GM18511 (cell line): ENCODE results near the gene KRT13.

ENCODE experiments used
- ATAC-seq: cut with Tn5 transposase; IDR thresholded peaks from one replicate; pipeline ENCODE4 v1.9.1; 2021; ENCODE audit warnings: mild to moderate bottlenecking, moderate library complexity; ENCODE audit not compliant: unreplicated experiment

KRT13 gene

DNA sequence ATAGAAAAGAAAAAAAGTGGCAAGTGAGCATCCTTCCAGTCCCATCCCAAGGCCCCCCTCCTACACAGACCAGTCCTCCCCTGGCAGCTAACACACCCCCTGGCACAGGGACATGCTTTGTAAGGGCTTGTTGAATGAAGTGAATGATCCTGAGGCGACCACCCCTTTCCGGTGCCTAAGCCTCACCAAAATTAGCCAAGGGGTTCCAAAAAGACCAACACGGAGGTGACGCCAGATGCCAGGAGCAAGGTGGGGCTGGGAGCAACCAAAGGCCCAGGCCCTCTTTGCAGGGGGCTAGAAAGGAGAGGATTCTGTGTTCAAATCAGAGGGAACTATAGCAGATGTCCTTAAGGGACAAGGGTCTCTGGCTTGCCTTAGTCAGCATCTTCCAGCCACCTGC is 30.0 kb downstream of the KRT13 start:
- no peak for ATAC-seq

DNA sequence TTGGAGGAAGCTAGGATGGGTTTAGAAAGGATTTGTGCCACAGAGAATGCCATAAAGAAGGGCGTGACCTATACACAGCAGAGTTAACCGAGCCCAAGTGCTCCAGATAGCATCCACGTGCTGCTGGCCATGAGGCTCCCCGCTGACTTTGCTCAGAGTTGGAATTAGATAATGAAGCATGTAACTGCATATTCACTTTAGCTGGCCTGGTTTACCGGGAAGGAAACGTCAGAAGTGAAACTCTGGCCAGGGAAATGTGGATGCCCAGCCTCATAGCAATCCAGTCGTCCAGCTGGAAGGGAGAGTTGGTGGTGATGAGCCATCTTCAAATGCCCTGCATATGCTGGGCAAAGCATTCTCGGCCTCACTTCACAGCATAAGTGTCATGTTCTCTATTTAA is 30.5 kb downstream of the KRT13 start:
- no peak for ATAC-seq

DNA sequence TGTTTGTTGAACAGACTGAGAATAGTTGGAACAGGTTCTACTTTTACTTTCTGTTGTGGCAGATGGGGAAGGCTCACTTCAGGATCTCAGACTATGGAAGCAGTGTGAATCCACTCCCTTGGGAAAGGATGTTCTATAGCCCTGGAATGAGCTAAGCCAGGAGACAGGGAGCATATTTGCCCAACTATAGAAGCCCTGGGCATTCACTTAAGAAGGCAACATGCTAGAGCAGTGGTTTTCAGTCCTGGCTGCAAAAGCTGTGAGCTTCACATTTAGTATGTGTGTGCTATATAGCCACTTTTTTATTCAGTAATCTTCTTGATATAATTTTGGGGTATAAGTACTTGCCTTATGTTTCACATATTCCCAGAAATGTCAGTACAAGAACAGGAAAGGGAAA is 37.1 kb downstream of the KRT13 start:
- ATAC-seq, result no peak

GRCh38 chr17:41467561-41467960 is 37.9 kb downstream of the KRT13 start:
- no peak for ATAC-seq

DNA sequence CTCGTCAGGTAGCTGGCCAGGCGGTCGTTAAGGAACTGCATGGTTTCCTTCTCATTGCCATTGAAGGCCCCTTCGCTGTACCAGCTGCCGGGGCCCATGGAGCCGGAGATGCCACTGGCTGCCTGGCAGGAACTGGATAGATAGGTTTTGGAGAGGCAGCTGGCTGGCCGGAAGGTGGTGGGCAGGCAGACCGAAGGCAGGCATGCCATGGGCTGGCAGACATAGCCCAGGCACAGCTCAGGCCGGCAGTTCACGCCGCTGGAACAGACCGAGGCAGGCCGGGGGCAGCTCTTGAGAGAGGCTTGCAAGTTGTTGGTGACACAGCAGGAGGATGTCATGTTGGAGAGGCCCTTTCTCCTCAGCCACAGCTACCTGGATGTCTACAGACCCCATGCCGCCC is 38.4 kb downstream of the KRT13 start, which contains the start of gene KRT32:
TSS of gene KRT32 (minus strand) at position 399 of the 400 bp plus-strand sequence. CDS start at position 338, 61 bp downstream.
- ATAC-seq, result no peak

DNA sequence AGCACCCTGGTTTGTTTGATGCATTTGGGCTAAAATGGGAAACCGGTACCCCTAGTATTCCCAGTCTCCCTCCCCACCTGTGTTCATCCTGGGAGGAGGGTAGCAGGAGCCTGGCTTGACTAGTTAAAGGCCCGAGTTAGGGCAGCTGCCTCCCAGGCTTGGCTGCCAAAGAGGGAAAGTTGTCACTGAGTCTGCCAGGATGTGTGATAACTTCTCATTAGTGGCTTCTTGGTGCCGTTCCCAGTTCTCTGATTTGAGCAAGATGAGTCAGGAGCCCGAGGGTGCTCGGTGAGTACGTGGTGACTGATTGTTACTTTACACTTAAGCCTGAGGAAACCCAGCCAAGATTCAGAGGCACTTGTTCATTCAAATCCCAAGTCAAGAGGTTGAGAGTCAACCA is 40.7 kb downstream of the KRT13 start:
- ATAC-seq, result no peak

DNA sequence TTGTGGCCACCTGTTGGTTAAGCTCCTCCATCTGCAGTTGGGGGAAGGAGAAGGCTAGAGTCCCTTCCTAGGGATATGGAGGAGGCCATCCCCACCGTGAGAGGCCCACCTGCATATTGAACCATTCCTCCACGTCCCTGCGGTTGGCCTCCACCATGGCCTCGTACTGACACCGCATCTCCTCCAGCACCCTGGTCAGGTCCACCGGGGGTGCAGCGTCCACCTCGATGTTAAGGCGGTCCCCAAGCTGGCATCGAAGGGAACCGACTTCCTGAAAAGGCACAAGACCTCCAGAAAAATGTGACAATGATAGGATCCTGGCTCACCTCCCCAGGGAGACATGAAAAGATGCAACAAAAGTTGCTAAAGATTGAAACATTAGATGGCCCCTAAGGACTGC is 41.2 kb downstream of the KRT13 start:
- ATAC-seq, result no peak

DNA sequence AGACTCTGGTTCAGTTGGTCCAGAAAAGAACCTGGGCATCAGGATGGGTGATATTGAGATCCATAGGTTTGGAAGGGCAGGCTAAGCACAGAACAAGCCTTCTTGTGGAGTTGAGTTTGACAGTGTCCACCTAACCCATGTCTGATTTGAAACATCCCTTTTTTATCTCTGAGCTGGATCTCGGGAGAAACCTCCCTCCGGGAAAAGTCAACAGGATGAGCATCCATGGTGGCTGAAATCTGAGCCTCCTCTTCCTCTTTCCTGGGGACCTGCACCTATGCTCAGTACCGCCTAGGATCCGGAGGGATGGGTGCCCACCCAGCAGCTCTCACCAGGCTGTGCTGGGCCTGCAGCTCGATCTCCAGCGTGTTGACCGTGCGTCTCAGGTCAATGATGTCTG is 41.7 kb downstream of the KRT13 start:
- no peak for ATAC-seq

DNA sequence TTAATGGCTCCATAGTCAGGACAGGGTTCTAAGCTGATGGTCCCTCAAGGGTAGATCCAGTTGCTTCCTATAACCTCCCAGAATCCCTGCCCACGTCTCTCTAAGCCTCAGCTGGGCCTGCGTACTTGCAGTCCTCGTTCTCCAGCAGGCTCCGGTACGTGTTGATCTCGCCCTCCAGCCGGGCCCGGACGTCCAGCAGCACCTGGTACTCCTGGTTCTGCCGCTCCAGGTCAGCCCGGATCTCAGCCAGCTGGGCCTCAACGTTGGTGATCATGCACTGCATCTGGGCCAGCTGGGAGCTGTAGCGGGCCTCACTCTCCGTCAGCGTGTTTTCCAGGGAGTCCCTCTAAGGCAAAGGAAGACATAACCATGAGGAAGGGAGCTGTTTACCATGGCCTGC is 42.7 kb downstream of the KRT13 start:
- no peak for ATAC-seq

DNA sequence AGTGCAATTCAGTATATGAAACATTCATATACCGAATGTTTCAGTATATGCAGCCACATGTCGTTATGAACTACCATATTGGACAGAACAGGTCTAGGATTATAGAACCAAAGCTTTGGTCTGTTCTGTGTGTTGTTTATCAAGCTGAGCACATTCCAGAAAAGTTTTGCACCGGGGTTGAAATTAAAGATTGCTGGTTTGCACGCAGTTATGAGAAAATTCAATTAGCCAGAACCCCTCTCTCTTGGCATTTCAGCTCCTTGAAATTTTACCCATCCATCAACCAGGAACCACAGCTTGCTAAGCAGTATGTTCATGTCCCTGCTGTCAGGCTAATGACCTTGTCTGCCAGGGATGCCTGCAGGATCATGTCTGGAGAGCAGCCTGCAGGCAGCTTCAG is 47.7 kb downstream of the KRT13 start:
- ATAC-seq, result no peak

GRCh38 chr17:41456204-41456603 is 49.2 kb downstream of the KRT13 start:
- ATAC-seq, result no peak

GRCh38 chr17:41455236-41455635 is 50.2 kb downstream of the KRT13 start:
- no peak for ATAC-seq

DNA sequence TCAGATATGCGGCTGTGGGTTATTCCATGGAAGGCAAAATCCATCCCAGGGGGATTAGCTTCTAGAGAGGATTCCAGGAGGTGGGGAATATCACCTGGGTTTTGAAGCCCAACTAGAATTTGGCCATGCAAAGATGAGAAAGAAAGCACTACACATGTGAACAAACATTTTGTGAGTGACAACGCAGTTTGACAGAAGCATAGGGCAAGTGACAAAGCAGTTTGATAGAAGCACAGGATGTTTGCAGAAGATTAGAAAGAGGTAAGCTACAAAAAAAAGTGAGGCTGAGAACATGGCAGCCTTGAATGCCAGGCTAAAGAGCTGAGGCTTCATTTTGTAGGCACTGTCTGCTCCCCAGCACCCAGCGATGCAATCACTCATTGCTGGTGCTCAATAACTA is 52.3 kb downstream of the KRT13 start:
- no peak for ATAC-seq

DNA sequence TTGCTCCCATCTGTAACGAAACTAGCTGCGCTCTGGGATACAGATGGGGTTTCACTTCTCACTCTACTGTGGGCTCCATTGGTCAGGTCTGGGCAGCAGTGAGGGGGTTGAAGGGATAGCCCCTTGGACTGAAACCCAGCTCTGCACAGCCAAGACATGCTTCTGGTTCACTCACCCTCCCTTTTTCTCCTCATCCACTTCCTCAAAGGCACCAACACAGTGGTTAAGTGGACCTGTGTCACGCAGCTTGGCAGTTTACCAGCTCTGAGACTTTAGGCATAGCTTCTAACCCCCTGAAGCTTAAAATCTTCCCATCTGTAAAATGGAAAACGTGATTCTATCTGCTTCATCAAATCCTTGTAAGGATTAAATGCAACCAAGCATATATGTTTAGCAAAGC is 53.1 kb downstream of the KRT13 start:
- no peak for ATAC-seq

DNA sequence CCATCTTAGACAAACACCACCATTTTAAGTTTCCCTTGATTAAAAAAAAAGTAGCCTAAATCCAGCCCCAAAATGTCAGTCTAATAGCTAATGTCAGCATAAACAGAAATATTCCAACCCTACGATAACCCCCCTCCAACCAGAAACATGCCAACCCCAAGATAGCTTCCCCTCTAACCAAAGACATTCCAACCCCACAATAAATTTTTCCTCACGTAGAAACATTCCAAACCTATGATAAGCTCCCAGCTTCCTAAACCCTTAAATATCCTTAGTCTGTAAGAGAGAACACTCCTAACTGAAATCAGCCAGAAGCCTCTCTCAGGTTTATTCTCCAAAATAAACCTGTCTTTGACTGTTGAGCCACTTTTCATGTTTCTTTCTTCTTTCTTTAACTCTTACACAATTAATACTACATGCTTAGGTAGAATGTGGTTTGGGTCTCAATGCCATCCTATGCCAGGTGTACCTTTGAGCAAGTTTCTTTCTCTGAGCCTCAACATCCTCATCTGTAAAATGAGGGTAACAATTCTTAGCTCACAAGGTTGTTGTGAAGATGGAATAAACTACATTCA is 54.2 kb downstream of the KRT13 start:
- ATAC-seq, result no peak
